Measurements from ENCODE around the gene QRICH2.

DNA sequence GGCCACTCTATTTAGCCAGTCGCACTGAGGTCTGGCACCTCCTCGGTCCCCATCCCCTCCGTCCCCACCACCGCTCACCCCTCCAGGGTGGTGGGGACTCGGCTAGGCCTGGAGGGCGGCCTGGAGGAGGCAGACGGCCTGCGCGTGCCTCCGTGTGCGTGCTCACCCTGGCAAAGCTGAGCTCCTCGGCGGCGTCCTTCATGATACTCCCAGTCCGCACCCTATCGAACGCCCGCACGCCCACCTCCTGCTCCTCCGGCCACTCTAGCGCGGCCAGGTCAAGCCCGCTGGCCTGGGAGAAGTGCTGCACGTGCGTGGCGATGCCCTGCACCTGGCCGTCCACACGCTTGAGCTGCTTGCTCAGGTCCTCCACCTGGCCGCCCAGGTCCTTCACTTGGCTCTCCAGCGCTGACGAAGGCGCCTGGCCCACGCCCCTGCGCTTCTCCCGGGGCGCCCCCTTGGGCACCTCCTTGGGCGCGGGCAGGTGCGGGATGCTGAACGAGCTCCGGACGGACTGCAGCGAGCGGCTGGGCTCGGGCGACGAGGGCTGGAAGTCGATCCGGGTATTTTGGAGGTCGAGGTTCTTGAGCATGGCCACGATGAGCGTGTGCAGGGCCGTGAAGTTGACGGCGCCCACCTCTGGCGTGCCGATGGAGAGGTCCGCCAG, 644 bp downstream of the QRICH2 start:
- TF ChIP-seq, protein P1, sequence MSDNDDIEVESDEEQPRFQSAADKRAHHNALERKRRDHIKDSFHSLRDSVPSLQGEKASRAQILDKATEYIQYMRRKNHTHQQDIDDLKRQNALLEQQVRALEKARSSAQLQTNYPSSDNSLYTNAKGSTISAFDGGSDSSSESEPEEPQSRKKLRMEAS (IDR thresholded peaks at IDR 0.05): no peak
- TF ChIP-seq YY1 (IDR thresholded peaks at IDR 0.05; ENCODE audit: low read depth) (no peak), EP300 (IDR thresholded peaks at IDR 0.05; ENCODE audit: borderline replicate concordance) (no peak), TEAD4 (IDR thresholded peaks at IDR 0.05) (no peak), RAD21 (IDR thresholded peaks at IDR 0.05; ENCODE audit: low read depth) (no peak)
